ENCODE results near the gene PLAAT4. TPM values are rescaled to one million over a fixed set of nuclear protein-coding genes. Genes with fewer than 3 reads are reported as not detected.

The PLAAT4 gene
- total RNA-seq, 6 donors from 2014 or later, result 91.1 to 272 (median 192) TPM

DNA sequence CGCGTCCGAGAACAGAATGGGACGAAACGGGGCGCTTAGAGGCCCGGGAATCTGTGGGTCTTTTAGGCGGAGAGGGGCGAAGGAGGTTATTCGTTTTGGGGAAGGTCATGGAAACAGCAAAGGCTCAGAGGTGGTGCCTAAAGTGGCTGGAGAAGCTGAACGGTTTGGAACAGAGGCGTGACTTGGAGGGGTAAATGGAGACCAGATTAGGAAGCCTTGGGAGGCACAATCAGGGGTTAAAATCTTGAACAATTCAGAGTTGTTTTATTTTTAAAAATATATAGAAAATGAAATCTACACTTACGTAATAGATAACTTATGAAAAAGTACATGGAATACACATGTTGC, 45.4 kb upstream of the PLAAT4 start:
- H3K4me1 ChIP-seq, result peaks cover 11 to 30% (median 19%) of the 10 kb centered on the region in 4 donors
- peak overlapping the region; percentile 47 to 59 (median 54) for H3K4me3 ChIP-seq
- H3K36me3 ChIP-seq, result no peaks in the 10 kb centered on the region
- peak in 1 of 4 donors; percentile 3 for TF ChIP-seq POLR2A (IDR thresholded peaks at IDR 0.05)
- TF ChIP-seq EP300 (IDR thresholded peaks at IDR 0.05), result no peak
- peak in 1 of 2 donors; percentile 9 for ATAC-seq (ENCODE audit: low FRiP score in 2 of 2)
- no peak for DNase-seq
- H3K27ac ChIP-seq, result peak overlapping the region; percentile 32 to 78 (median 64)
- 1 to 3% methylated on average over 10 to 13 of the region's 13 CpGs for WGBS, 2 donors
- no peaks in the 10 kb centered on the region for H3K27me3 ChIP-seq
- H3K9me3 ChIP-seq, result no peaks in the 10 kb centered on the region

DNA sequence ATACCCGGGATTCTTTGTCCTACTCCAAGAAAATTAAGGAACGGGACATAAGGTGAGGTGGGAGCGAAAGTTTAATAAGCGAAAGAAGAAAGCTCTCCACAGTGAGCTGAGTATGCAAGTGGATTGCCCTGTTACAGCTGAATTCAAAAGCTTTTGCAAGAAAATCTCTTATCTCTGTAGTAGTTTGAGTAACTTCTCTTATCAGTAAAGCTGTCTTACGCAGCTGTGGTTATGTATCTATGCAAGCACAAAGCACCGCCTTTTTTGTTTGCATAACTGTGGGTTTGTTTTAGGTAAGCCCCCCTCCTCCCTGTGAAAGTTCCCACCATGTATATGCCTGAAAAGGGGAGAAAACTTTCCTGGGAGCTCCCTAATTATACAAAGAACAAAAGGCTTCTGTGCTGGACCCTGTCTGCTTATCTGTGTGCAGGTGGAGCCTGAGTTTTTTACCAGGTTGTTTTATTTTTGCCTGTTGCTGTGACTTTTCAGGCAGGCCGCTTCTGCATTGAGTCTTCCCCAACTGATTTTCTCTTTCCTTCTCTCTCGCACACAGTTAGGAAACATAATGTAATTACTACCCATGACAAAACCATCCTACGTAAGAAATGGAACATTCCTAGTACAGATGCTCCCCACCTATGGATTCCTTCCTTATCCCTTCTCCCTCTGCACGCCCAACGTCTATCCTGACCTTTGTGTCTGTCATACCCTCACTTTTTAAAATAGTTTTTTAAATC, 44.8 kb upstream of the PLAAT4 start:
- H3K4me3 ChIP-seq, result peak overlapping the region in 3 of 4 donors; percentile 53 to 59 (median 55)
- peak in 1 of 4 donors; percentile 14 for TF ChIP-seq EP300 (IDR thresholded peaks at IDR 0.05)
- TF ChIP-seq, protein P1, sequence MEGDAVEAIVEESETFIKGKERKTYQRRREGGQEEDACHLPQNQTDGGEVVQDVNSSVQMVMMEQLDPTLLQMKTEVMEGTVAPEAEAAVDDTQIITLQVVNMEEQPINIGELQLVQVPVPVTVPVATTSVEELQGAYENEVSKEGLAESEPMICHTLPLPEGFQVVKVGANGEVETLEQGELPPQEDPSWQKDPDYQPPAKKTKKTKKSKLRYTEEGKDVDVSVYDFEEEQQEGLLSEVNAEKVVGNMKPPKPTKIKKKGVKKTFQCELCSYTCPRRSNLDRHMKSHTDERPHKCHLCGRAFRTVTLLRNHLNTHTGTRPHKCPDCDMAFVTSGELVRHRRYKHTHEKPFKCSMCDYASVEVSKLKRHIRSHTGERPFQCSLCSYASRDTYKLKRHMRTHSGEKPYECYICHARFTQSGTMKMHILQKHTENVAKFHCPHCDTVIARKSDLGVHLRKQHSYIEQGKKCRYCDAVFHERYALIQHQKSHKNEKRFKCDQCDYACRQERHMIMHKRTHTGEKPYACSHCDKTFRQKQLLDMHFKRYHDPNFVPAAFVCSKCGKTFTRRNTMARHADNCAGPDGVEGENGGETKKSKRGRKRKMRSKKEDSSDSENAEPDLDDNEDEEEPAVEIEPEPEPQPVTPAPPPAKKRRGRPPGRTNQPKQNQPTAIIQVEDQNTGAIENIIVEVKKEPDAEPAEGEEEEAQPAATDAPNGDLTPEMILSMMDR (IDR thresholded peaks at IDR 0.05), result no peak
- DNase-seq (no peak), ATAC-seq (ENCODE audit: low FRiP score in 2 of 2) (peak; percentile 27 to 47)
- H3K4me1 ChIP-seq, result peaks cover 11 to 30% (median 19%) of the 10 kb centered on the region in 4 donors
- H3K27me3 ChIP-seq, result no peaks in the 10 kb centered on the region
- WGBS, 2 donors, result 42 to 44% methylated on average over 11 of the region's 11 CpGs
- peak overlapping the region in 3 of 4 donors; percentile 32 to 78 (median 65) for H3K27ac ChIP-seq
- H3K36me3 ChIP-seq, result no peaks in the 10 kb centered on the region
- no peaks in the 10 kb centered on the region for H3K9me3 ChIP-seq

DNA sequence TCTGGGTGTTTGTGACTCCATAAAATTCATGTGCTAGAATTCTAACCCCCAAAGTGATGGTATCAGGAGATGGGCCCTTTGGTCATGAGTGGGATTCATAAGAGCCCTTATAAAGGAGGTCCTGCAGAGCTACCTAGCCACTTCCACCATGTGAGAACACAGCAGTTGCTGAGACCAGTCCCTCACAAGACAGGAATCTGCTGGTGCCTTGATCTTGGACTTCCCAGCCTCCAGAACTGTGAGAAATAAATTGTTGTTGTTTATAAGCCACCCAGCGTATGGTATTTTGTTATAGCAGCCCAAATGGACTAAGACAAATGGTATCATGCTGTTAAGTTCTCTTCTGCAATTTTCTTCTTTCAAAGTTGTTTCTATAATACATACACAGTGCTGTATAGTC, 44.2 kb upstream of the PLAAT4 start:
- TF ChIP-seq EP300 (IDR thresholded peaks at IDR 0.05), result no peak
- no peak for TF ChIP-seq POLR2AphosphoS5 (IDR thresholded peaks at IDR 0.05)
- TF ChIP-seq, protein P1 (IDR thresholded peaks at IDR 0.05), result no peak
- TF ChIP-seq POLR2A (IDR thresholded peaks at IDR 0.05), result no peak
- no peak for ATAC-seq (ENCODE audit: low FRiP score in 2 of 2)
- no peaks in the 10 kb centered on the region for H3K36me3 ChIP-seq
- no peak overlapping the region for H3K27ac ChIP-seq
- no peaks in the 10 kb centered on the region for H3K27me3 ChIP-seq
- DNase-seq, result no peak
- no peak overlapping the region for H3K4me3 ChIP-seq
- peaks cover 11 to 30% (median 19%) of the 10 kb centered on the region in 4 donors for H3K4me1 ChIP-seq
- H3K9me3 ChIP-seq, result no peaks in the 10 kb centered on the region
- WGBS, 2 donors, result 95% methylated on average over 1 of the region's 1 CpG

DNA sequence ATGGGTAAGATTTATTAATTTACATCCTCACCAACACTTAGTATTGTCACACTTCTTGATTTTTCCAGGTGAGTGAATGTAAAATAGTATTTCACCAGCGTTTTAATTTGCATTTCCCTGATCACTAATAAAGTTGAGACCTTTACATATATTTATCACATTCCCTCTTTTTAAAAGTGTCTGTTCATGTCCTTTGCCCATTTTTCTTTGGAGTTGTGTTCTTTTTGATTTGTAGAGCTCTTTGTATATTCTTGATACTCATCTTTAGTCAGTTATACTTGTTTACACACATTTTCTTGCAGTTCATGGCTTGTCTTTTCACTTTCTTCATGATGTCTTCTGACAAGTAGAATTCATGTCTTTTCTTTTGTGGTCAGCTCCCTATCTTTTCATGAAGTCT, 43.5 kb upstream of the PLAAT4 start:
- TF ChIP-seq EP300 (IDR thresholded peaks at IDR 0.05), result no peak
- TF ChIP-seq POLR2A (IDR thresholded peaks at IDR 0.05), result no peak
- no peak for TF ChIP-seq POLR2AphosphoS5 (IDR thresholded peaks at IDR 0.05)
- TF ChIP-seq, protein P1 (IDR thresholded peaks at IDR 0.05), result no peak
- Histone ChIP-seq H3K4me1 (peaks cover 11 to 30% (median 19%) of the 10 kb centered on the region in 4 donors), H3K27ac (no peak overlapping the region), H3K9me3 (no peaks in the 10 kb centered on the region), H3K4me3 (no peak overlapping the region), H3K27me3 (no peaks in the 10 kb centered on the region), H3K36me3 (no peaks in the 10 kb centered on the region)
- no peak for DNase-seq
- no peak for ATAC-seq (ENCODE audit: low FRiP score in 2 of 2)
- 96 to 100% methylated on average over 1 of the region's 1 CpG for WGBS, 2 donors

DNA sequence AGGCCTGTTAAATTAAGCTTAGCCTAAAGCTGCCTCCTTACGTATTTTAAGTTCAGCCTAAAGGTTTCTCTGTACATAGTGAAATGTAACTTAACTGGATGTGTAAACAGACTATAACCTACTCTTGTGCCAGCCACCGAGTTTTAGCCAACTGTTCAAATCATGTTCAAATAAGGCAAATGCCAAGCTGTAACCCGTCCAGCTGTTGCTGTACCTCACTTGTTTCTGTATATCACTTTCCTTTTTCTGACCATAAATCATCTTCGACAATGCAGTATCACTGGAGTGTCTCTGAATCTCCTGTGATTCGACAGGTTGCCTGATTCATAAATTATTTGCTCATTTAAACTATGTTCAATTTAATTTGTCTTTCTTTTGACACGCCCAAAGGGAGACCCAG, 41.6 kb upstream of the PLAAT4 start:
- peaks cover 0 to 7% (median 3%) of the 10 kb centered on the region in 4 donors for H3K9me3 ChIP-seq
- H3K4me3 ChIP-seq, result no peak overlapping the region
- peaks cover 11 to 24% (median 15%) of the 10 kb centered on the region in 4 donors for H3K4me1 ChIP-seq
- TF ChIP-seq POLR2AphosphoS5 (IDR thresholded peaks at IDR 0.05) (no peak), POLR2A (IDR thresholded peaks at IDR 0.05) (no peak), EP300 (IDR thresholded peaks at IDR 0.05) (no peak)
- TF ChIP-seq, protein P1 (IDR thresholded peaks at IDR 0.05), result no peak
- ATAC-seq (ENCODE audit: low FRiP score in 2 of 2) (no peak), DNase-seq (no peak)
- no peaks in the 10 kb centered on the region for H3K36me3 ChIP-seq
- H3K27me3 ChIP-seq, result no peaks in the 10 kb centered on the region
- no peak overlapping the region for H3K27ac ChIP-seq
- WGBS, 2 donors, result 76 to 79% methylated on average over 6 of the region's 6 CpGs
